GM19438 (cell line): ENCODE measurements around the gene EMC1.
"Not testable (repeated sequence)": the region's sequence is repeated elsewhere in the genome, so short reads cannot be mapped to it uniquely, and the experiment has no call there.

Experiments
- ATAC-seq: cut with Tn5 transposase; IDR thresholded peaks from one replicate; pipeline ENCODE4 v1.9.1; 2021; ENCODE audit warnings: low read depth; ENCODE audit not compliant: unreplicated experiment

Gene EMC1

GRCh38 chr1:19197845-19198244, 53.5 kb downstream of the EMC1 start:
- ATAC-seq, result no peak

- no peak for ATAC-seq
Observed at GRCh38 chr1:19196331-19196730, 55.0 kb downstream of the EMC1 start.

GRCh38 chr1:19193004-19193403, 58.3 kb downstream of the EMC1 start:
- ATAC-seq, result no peak

GRCh38 chr1:19191811-19192210, 59.5 kb downstream of the EMC1 start:
- no peak for ATAC-seq

GRCh38 chr1:19190468-19190867, 60.9 kb downstream of the EMC1 start:
- ATAC-seq, result no peak

- ATAC-seq, result no peak
Observed at GRCh38 chr1:19189270-19189669, 62.1 kb downstream of the EMC1 start.

- no peak for ATAC-seq
Observed at GRCh38 chr1:19187852-19188251, 63.5 kb downstream of the EMC1 start.

GRCh38 chr1:19186001-19186400, 65.3 kb downstream of the EMC1 start:
- no peak for ATAC-seq

GRCh38 chr1:19182223-19182622, 69.1 kb downstream of the EMC1 start:
- ATAC-seq, result no peak

GRCh38 chr1:19180265-19180657, 71.1 kb downstream of the EMC1 start:
- ATAC-seq, result not testable (repeated sequence)

- no peak for ATAC-seq
Observed at GRCh38 chr1:19179597-19180264, 71.6 kb downstream of the EMC1 start.

GRCh38 chr1:19178734-19179398, 72.5 kb downstream of the EMC1 start:
- ATAC-seq, result no peak

GRCh38 chr1:19177811-19178210, 73.5 kb downstream of the EMC1 start:
- no peak for ATAC-seq

GRCh38 chr1:19169642-19170041, 81.7 kb downstream of the EMC1 start:
- ATAC-seq, result no peak

- no peak for ATAC-seq
Observed at GRCh38 chr1:19167140-19167539, 84.2 kb downstream of the EMC1 start.

GRCh38 chr1:19166066-19166465, 85.3 kb downstream of the EMC1 start:
- no peak for ATAC-seq
